Measurements from ENCODE around the gene ALG3. TPM values are rescaled to one million over a fixed set of nuclear protein-coding genes. Genes with fewer than 3 reads are reported as not detected.

The ALG3 gene
- total and polyA plus RNA-seq, 9 of the 15 experiments (the other 6 are each of a cell fraction or from before 2014, with no cell fraction given), result 37.5 to 107 (median 80.1) TPM

DNA sequence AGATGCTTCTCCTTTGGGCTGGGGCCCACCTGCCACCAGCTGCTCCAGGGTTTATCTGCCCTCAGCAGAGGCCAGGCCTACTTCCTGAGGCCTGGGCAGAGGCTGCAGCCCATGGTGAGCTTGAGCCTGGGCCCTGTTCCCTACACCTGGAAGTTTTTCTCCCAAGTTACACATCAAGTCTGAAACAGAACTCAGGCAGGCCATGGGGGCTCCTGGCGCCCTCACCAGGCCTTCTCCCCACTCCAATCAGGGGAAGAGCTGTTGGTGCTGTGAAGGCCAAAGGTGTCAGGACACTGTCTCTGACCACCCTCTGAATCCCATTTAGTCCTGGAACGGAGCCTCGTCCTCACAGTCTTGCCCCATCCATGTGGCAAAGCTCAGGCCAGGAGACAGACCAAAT lies 12.1 kb downstream of the ALG3 start:
- in situ Hi-C loops (cut with MboI) (no loop called here), intact Hi-C loops (cut with micrococcal nuclease) (no loop called here)
- H3K9me3 ChIP-seq (replicated peaks; ENCODE audit: control insufficient read depth, insufficient read depth, low read depth, low read length), result no peaks in the 10 kb centered on the region
- ATAC-seq (no peak), DNase-seq (ENCODE audit: extremely low read depth in 1 of 4, low spot score in 3 of 4) (no peak), FAIRE-seq (no peak)
- H3K4me1 ChIP-seq (replicated peaks in 1 of 2; ENCODE audit: control insufficient read depth in 2 of 2, insufficient read depth in 2 of 2, low read length in 2 of 2), result peaks cover 0 to 27% of the 10 kb centered on the region in 2 experiments; a peak in 3 of 5 replicates
- CTCF ChIA-PET (ENCODE audit: low intra/inter-chr PET ratio), result no interaction called here
- no peaks in the 10 kb centered on the region for H3K79me2 ChIP-seq (ENCODE audit: control insufficient read depth, insufficient read depth, low read length)
- peak overlapping the region in 1 of 2 experiments; percentile 62; a peak in 1 of 4 replicates for H3K9ac ChIP-seq (ENCODE audit: insufficient read depth in 1 of 2, low read depth in 2 of 2, low read length in 2 of 2)
- H3K27ac ChIP-seq (ENCODE audit: extremely low read depth, low read depth, low read length), result no peak overlapping the region
- 5% methylated on average over 3 of the region's 3 CpGs for WGBS (ENCODE audit: insufficient coverage, low coverage, missing lambda C conversion rate)
- TF ChIP-seq ZNF212 (CRISPR knock-in tag; IDR thresholded peaks at IDR 0.05), result no peak
- no peak for TF ChIP-seq BRD9 (IDR thresholded peaks at IDR 0.05; ENCODE audit: low read depth, partially characterized antibody)
- TF ChIP-seq STAT5A (IDR thresholded peaks at IDR 0.05; ENCODE audit: borderline replicate concordance, low read length), result no peak
- no peak for TF ChIP-seq PHB2 (IDR thresholded peaks at IDR 0.05; ENCODE audit: low read depth)
- no peak for TF ChIP-seq ZNF197 (CRISPR knock-in tag; IDR thresholded peaks at IDR 0.05; ENCODE audit: low read depth)
- no peak for TF ChIP-seq MED1 (CRISPR knock-in tag; IDR thresholded peaks at IDR 0.05; ENCODE audit: borderline replicate concordance)
- no peak for TF ChIP-seq NFE2L1 (tag; IDR thresholded peaks at IDR 0.05; ENCODE audit: borderline replicate concordance, low read depth)
- TF ChIP-seq PTBP1 (IDR thresholded peaks at IDR 0.05; ENCODE audit: low read depth, low read length), result no peak
- no peak overlapping the region for H3K4me2 ChIP-seq (ENCODE audit: insufficient read depth, low read length)
- H3K4me3 ChIP-seq, result no peak overlapping the region
- H3K36me3 ChIP-seq (ENCODE audit: control insufficient read depth, insufficient read depth, low read length), result no peaks in the 10 kb centered on the region
- H4K20me1 ChIP-seq (replicated peaks; ENCODE audit: control insufficient read depth, insufficient read depth, low read length), result peaks cover 20% of the 10 kb centered on the region
- no peaks in the 10 kb centered on the region for H3K9me1 ChIP-seq (ENCODE audit: control insufficient read depth, insufficient read depth, low read length)
- H2AFZ ChIP-seq (ENCODE audit: low read depth, low read length), result no peak overlapping the region
- peaks cover 15 to 39% of the 10 kb centered on the region in 2 experiments for H3K27me3 ChIP-seq (ENCODE audit: control insufficient read depth in 2 of 2, insufficient read depth in 2 of 2, low read length in 2 of 2)
- POLR2A ChIA-PET, result interaction anchor here (0.6 to 0.7 kb wide), 2 partner anchors 43 to 424 kb away, joined by 3 read pairs; no protein-coding TSS in a partner anchor
- no TSS peak for BruUV-seq (replicated peaks)

Data from K562 (cell line).